ENCODE results near the gene HHAT.
A peak's percentile ranks its signal among the peaks of the same experiment; 100 is the strongest.

- TF ChIP-seq CTCF (IDR thresholded peaks at IDR 0.05) (no peak), POLR2A (IDR thresholded peaks at IDR 0.05) (no peak), EP300 (IDR thresholded peaks at IDR 0.05) (peak in 1 of 2 donors; percentile 19)
Measured at GRCh38 chr1:210301615-210302000, 27.1 kb upstream of the HHAT start.
